Loucy (cell line): ENCODE results near the gene SH3RF3.

Experiments
- H2AFZ ChIP-seq: fragments of 200-600 bp; sonication (generic); 2 replicates; pipeline ENCODE4 v1.6.0; 2016; ENCODE audit warnings: antibody characterized with exemption, mild to moderate bottlenecking, low read length, moderate library complexity
- H3F3A ChIP-seq: fragments of 200-600 bp; 2 replicates; pipeline ENCODE4 v1.6.0; 2016; ENCODE audit warnings: antibody characterized with exemption, low read depth, mild to moderate bottlenecking
- H3K27me3 ChIP-seq: fragments of 200-600 bp; sonication (generic); 2 replicates; pipeline ENCODE4 v1.6.1; 2014; ENCODE audit warnings: low read length, mild to moderate bottlenecking; ENCODE audit not compliant: insufficient read depth, poor library complexity, severe bottlenecking
- H3K36me3 ChIP-seq: fragments of 200-600 bp; sonication (generic); 2 replicates; pipeline ENCODE4 v1.6.1; 2016; ENCODE audit warnings: low read length; ENCODE audit not compliant: insufficient read depth
- H3K4me1 ChIP-seq: fragments of 200-600 bp; sonication (generic); 2 replicates; pipeline ENCODE4 v1.5.1; 2014; ENCODE audit warnings: low read length, mild to moderate bottlenecking; ENCODE audit not compliant: insufficient read depth, poor library complexity, severe bottlenecking
- H3K4me2 ChIP-seq: fragments of 200-600 bp; sonication (generic); 2 replicates; pipeline ENCODE4 v1.6.0; 2014; ENCODE audit warnings: antibody characterized with exemption, low read length, low read depth, mild to moderate bottlenecking; ENCODE audit not compliant: poor library complexity, severe bottlenecking
- H3K4me3 ChIP-seq: fragments of 200-600 bp; sonication (generic); 2 replicates; pipeline ENCODE4 v1.5.1; 2014; ENCODE audit warnings: low read length, mild to moderate bottlenecking, mixed read lengths; ENCODE audit not compliant: poor library complexity, severe bottlenecking
- H3K79me2 ChIP-seq: fragments of 200-600 bp; sonication (generic); 2 replicates; pipeline ENCODE4 v1.6.1; 2014; ENCODE audit warnings: low read length; ENCODE audit not compliant: insufficient read depth
- H3K9ac ChIP-seq: fragments of 200-600 bp; sonication (generic); 2 replicates; pipeline ENCODE4 v1.6.0; 2014; ENCODE audit warnings: mild to moderate bottlenecking, low read depth, low read length, moderate library complexity; ENCODE audit not compliant: poor library complexity, severe bottlenecking
- H3K9me2 ChIP-seq: fragments of 200-600 bp; sonication (generic); replicated peaks from 2 replicates; pipeline ENCODE4 v1.6.1; 2016; ENCODE audit warnings: low read depth, low read length, mixed read lengths
- H3K9me3 ChIP-seq: fragments of 200-600 bp; sonication (generic); 2 replicates; pipeline ENCODE4 v1.6.1; 2014; ENCODE audit warnings: mild to moderate bottlenecking, antibody characterized with exemption, low read length, low read depth; ENCODE audit not compliant: insufficient read depth
- H4K20me1 ChIP-seq: fragments of 200-600 bp; sonication (generic); 2 replicates; pipeline ENCODE4 v1.6.0; 2014; ENCODE audit warnings: antibody characterized with exemption, low read length, mild to moderate bottlenecking; ENCODE audit not compliant: insufficient read depth, poor library complexity, severe bottlenecking
- EZH2phosphoT487 ChIP-seq: fragments of 200-600 bp; IDR thresholded peaks from 2 replicates; pipeline ENCODE4 v1.6.1; 2018; ENCODE audit warnings: antibody characterized with exemption, mild to moderate bottlenecking, moderate library complexity, borderline replicate concordance
- TF ChIP-seq, protein P1 (sequence below): fragments of 200-600 bp; sonication (generic); conservative IDR thresholded peaks from 2 replicates; pipeline ENCODE4 v1.5.1; 2014; ENCODE audit warnings: mild to moderate bottlenecking, antibody characterized with exemption, low read length

The SH3RF3 gene

DNA sequence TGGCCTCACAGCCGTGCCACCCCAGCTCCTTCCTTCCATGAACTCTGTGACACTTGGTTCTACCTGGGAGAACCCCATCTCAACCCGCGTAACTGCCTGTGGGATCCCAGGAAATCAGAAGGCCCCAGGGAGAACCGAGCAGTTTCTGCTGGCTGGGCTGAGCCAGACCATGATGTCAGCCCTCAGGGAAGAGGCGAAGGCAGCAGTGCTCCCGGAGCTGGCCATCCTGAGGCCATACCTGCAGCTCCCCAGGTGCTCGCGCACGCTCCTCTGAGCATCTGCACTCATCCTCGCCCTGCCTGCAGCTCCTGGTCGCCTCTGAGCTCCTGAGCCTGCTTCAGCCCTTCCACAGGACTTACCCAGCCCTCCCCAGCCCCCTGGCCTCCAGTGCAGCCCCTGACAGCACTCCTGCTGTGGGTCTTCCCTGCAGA lies 298.7 kb downstream of the SH3RF3 start:
- no peaks in the 10 kb centered on the region for H3K9me2 ChIP-seq
- H4K20me1 ChIP-seq: no peaks in the 10 kb centered on the region
- no peaks in the 10 kb centered on the region for H3F3A ChIP-seq
- TF ChIP-seq, protein P1, sequence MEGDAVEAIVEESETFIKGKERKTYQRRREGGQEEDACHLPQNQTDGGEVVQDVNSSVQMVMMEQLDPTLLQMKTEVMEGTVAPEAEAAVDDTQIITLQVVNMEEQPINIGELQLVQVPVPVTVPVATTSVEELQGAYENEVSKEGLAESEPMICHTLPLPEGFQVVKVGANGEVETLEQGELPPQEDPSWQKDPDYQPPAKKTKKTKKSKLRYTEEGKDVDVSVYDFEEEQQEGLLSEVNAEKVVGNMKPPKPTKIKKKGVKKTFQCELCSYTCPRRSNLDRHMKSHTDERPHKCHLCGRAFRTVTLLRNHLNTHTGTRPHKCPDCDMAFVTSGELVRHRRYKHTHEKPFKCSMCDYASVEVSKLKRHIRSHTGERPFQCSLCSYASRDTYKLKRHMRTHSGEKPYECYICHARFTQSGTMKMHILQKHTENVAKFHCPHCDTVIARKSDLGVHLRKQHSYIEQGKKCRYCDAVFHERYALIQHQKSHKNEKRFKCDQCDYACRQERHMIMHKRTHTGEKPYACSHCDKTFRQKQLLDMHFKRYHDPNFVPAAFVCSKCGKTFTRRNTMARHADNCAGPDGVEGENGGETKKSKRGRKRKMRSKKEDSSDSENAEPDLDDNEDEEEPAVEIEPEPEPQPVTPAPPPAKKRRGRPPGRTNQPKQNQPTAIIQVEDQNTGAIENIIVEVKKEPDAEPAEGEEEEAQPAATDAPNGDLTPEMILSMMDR: no peak
- no peak for TF ChIP-seq EZH2phosphoT487
- no peak overlapping the region for H2AFZ ChIP-seq
- no peak overlapping the region for H3K4me2 ChIP-seq
- no peaks in the 10 kb centered on the region for H3K27me3 ChIP-seq
- H3K9ac ChIP-seq: no peak overlapping the region
- no peak overlapping the region for H3K4me3 ChIP-seq
- no peaks in the 10 kb centered on the region for H3K79me2 ChIP-seq
- H3K36me3 ChIP-seq: no peaks in the 10 kb centered on the region
- H3K9me3 ChIP-seq: no peaks in the 10 kb centered on the region
- peaks cover 13% of the 10 kb centered on the region for H3K4me1 ChIP-seq

DNA sequence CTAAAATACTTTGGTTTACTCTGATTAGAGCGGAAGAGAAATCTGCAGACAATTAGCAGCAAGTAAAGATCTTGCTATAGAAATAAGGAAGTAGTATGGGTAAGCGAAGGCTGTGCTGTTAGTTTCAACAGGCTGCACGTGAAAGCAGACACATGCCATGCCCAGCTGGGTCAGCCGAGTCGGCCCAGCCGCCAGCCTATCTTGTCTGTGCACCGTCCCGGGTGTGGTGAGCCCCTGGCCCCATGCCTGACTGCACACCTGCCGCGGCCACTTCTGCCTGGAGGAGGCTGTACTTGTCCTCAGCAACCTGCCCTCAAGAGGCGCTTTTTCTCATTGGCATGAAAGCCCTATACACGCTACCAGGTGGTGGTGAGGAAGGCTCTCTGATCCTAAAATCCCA lies 299.3 kb downstream of the SH3RF3 start:
- Histone ChIP-seq H3K36me3 (no peaks in the 10 kb centered on the region), H3K4me3 (no peak overlapping the region), H3F3A (no peaks in the 10 kb centered on the region), H3K27me3 (no peaks in the 10 kb centered on the region), H3K9me3 (no peaks in the 10 kb centered on the region), H3K4me2 (no peak overlapping the region), H3K9me2 (no peaks in the 10 kb centered on the region), H3K79me2 (no peaks in the 10 kb centered on the region), H3K4me1 (peaks cover 13% of the 10 kb centered on the region), H4K20me1 (no peaks in the 10 kb centered on the region), H3K9ac (no peak overlapping the region), H2AFZ (no peak overlapping the region)
- TF ChIP-seq, protein P1: no peak
- no peak for TF ChIP-seq EZH2phosphoT487

DNA sequence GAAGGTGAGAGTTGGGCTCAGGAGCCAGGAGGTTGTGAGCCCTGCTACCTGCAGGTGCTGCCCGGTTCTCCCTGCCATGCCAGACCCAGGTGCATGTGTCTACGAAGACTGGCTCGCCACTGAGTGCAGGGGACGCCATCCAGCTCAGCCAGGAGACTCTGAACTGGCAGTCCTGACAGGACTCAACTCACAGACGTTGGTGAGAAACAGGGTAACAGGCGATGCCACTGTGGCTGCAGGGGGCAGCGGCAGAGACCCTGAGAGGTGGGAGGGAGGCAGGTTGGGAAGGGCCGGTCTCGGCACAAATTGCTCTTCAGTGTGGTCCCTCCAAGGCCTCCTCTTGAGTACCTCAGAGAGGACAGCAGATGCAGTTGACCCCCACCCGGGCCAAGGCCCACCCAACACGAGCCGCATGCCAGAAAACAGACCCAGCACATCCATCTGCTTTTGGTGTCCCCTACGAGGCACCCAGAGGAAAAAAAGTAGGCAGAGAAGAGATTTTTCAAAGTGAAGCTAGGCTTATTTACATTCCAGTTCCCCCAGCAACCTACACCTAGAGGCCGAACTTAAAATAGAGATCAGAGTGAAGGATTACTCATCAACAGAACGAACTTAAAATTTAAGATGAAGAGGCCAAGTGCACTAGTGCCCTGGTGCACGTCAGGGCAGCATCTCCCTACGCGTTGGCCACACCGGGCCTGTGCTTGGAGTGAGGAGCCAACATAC lies 300.0 kb downstream of the SH3RF3 start:
- H3K4me3 ChIP-seq: no peak overlapping the region
- TF ChIP-seq, protein P1: no peak
- no peak for TF ChIP-seq EZH2phosphoT487

More for the DNA sequence above, 300.0 kb downstream of the SH3RF3 start:
- Histone ChIP-seq H3F3A (no peaks in the 10 kb centered on the region), H3K4me2 (no peak overlapping the region), H3K9me3 (no peaks in the 10 kb centered on the region), H3K4me1 (peaks cover 13% of the 10 kb centered on the region), H3K9me2 (no peaks in the 10 kb centered on the region), H4K20me1 (no peaks in the 10 kb centered on the region), H3K27me3 (no peaks in the 10 kb centered on the region), H3K9ac (no peak overlapping the region), H3K36me3 (no peaks in the 10 kb centered on the region), H3K79me2 (no peaks in the 10 kb centered on the region), H2AFZ (no peak overlapping the region)
